ENCODE measurements around the gene PNPLA7.

Gene PNPLA7

DNA sequence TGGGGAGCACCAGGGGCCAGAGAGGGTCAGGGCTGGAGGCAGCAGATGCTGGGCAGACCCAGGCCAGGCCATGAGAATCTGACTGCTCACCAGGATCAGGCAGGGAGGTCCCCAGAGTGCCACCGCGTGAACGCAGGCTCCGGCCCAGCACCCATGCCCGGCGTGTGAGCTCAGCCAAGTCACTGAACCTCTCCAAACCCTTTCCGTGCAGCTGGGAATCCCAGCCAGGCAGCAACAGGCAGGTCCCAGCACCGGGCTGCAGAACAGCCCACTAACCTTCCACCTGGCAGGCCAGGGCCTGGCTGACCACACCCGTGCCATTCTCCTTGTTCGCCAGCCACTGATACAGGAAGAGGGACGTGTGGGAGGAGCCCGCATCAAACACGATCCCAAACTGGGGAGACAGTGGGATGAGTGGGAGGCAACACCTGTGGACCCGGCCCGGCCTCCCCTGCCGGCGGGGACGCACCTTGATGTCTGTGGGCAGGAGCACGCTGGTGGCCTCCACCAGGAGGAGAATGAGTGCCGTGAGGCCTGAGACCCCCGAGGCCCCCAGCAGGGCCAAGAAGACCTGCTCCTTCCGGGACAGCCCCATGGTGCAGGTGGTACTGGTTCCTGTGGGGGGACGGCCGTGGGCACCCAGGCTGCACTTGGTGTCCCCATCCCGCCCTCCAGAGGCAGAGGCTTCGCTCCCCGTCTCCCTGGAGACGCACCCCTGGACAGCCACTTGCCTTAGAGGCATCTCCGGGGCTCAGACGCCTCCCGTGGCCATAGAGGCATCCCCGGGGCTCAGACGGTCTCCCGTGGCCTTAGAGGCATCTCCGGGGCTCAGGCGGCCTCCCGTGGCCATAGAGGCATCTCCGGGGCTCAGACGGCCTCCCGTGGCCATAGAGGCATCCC, 112.3 kb downstream of the PNPLA7 start:
- no peak for DNase-seq (ENCODE audit: low read depth in 2 of 2, low spot score in 1 of 2)

DNA sequence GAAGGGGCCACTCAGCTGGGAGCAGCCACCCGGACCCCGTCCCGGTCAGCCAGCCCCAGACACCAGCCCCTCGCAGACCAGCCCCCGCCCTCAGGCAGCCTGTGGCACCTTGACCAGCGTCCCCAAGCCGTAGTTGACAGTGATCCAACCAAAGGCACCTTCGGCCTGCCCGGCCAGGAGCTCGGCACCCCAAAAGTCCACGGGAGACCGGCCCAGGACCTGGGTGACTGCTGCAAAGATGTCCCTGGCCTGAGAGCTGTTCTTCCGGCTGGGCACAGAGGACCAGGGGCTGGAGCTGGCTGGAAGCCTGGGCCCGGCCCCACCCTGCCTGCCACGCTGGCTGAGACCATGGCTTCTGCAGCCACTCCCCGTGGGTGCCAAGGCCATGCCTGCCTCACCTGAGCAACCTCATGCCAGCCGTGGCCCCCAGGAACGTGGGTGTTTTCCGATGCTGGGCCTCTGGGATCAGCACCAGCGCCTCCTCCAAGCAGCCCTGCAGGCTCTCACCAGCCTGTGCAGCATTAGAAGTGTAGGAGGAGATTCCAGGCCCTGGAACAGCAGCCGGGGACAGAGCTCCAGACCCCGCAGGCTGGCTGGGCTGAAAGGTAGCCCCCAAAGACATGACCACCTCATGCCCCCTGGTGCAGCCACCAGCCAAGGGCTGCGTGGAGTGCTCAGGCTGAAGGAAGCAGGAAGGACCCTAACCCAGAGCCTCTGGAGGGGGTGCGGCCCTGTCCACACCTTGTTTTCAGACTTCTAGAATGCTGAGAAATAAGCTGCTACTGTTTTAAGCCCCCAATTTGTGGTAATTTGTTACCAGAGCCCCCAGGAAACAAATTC, 113.2 kb downstream of the PNPLA7 start:
- no peak for DNase-seq (ENCODE audit: low read depth in 2 of 2, low spot score in 1 of 2)

GRCh38 chr9:137435980-137436760, 114.0 kb downstream of the PNPLA7 start:
- DNase-seq (ENCODE audit: low read depth in 2 of 2, low spot score in 1 of 2) = no peak

DNA sequence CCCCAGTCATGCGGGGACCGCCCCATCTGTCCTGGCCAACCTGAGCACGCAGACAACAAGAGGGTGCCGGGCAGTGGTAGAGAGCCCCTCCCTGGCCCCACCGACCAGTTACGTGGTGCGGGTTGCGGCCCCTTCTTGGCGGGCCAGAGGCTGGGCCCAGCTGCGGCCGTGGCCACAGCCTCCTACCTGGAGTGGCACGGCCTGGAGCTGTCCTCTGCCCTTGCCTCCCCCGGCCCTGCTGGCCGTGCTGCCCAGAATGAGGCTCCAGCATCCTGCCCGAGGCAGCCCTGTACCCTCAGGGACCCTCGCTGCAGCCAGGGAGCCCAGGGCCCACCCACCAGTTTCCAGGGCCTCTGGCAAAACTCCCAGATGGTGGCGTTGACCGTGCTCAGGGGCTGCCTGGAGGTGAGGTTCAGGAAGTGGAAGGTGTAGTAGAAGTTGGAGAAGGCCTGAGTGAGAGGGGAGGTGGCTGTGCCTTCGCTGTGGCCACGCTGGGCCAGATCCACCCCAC, 114.8 kb downstream of the PNPLA7 start:
- DNase-seq (ENCODE audit: low read depth in 2 of 2, low spot score in 1 of 2) = no peak

DNA sequence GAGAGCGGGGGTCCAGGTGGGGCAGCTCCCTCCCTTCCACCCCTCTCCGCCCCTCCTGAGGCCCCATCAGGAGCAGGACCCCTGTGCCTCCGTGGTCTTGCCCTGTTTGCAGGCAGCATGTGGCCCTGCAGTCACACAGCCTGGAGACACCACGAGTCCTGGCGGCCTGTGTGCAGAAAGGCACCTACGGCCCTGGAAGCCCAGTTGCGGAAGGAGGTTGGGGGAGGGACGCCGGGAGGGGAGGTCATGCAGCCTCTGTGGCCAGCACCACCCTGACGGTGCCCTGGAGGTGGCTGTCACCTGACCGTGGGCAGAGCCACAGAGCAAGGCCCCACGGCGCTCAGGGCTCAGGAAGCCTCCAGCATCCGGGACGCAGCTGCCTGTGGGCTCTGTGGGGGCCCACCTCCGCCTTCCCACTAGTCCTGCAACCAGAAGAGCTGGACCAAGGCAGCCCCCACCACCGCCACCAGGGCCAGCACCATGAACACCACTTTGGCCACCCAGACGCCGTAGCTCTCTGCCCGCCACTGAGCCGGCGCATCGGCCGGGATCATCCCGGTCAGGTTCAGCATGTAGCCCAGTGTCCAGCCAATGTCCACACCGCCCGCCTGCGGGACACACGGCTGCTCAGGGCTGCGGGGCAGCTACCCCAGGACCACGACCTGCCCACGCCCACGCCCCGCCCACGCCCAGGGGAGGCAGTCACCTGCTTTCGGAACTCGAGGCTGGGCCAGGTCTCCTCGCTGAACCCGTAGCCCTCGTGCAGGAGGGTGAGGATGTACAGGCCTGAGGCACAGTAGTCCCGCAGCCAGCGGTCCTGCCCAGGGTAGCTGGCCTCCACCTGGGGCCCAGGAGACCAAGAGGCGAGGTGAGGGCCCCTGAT, 115.5 kb downstream of the PNPLA7 start:
- DNase-seq (ENCODE audit: low read depth in 2 of 2, low spot score in 1 of 2) = no peak

GRCh38 chr9:137433916-137434431, 116.2 kb downstream of the PNPLA7 start:
- DNase-seq (ENCODE audit: low read depth in 2 of 2, low spot score in 1 of 2) = no peak

- DNase-seq (ENCODE audit: low read depth in 2 of 2, low spot score in 1 of 2) = no peak
Observed at GRCh38 chr9:137433349-137433915, 116.8 kb downstream of the PNPLA7 start.

- DNase-seq (ENCODE audit: low read depth in 2 of 2, low spot score in 1 of 2) = no peak
Observed at GRCh38 chr9:137432687-137433348, 117.4 kb downstream of the PNPLA7 start.

DNA sequence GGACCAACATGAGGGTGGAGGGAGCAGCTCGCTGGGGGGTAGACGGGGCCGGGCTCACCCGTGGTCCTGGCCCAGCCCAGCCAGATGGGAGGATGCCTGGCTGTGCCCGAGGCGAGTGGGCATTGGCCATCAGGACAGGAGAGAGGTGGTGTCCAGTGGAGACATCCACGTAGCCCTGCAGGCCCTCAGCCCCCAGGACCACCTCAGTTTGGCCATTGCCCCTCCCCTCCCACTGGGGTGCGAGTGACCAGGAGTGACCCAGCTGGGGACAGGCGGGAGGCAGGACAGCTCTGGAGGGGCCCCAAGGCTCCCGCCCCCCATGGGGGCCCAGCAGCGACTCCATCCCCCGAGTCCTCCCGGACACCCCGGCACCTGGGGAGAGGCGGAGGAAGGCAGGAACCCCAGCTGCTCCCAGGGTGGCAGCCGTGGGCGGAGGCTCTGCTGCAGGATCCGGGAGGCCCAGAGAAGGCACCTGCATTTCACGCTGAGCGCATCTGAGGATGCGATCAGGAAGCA, 118.7 kb downstream of the PNPLA7 start:
- DNase-seq (ENCODE audit: low read depth in 2 of 2, low spot score in 1 of 2) = no peak

DNA sequence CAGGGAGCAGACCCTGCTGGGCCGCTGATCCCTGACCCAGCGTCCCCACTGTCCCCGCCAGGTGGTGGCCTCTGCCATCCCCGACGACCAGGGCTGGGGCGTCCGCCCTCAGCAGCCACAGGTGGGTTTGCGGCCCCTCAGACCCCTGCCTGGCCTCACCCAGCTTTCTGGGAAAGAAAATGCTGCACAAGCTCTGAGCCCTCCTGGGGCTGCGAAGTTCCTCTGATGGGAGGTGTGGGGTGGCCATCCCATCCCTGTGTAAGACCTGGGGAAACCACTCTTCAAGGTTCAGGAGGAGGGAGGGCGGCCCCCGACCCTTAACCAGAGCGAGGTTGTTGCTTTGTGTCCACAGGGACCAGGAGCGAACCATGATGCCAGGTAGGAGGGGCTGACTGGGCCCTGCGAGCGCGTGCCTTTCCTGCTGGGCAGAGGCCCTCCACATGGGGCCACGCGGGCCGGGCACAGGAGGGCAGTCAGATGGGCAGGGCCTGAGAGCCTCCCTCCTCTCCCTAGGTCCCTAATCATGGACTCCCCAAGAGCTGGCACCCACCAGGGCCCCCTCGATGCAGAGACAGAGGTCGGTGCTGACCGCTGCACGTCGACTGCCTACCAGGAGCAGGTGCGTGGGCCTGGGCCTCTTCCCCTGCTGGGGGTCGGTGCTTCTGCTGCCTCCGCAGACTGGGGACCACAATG, 119.3 kb downstream of the PNPLA7 start:
- DNase-seq (ENCODE audit: low read depth in 2 of 2, low spot score in 1 of 2) = no peak

DNA sequence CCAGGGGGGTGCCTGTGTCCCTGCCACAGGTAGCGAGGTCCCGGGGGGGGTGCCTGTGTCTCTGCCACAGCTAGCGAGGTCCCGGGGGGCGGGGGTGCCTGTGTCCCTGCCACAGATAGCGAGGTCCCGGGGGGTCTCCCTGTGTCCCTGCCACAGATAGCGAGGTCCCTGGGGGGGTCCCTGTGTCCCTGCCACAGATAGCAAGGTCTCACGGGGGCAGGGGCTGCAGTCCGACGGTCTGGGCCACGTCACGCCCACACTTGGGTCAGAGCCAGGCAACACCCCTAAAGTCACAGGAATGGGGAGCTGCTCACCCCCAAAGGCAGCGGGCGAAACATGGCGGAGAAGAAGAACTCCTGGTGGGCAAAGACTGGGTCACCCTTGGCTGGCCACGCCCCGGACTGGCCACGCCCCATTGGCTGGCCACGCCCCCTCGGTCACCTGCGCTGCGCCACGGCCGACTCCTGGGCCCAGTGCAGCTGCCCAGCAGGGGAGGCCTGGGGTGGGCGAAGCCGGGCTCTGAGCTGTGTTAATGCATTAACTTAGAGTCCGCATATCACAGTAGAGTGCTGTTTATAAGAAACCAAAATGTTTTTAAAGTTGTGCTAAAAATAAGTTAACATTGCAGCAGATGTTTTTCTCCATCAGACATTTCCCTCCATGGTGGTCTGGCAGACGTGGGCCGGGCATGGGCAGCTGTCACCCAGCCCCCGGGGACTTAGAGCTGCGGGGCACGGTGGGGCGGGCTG, 120.1 kb downstream of the PNPLA7 start:
- DNase-seq (ENCODE audit: low read depth in 2 of 2, low spot score in 1 of 2) = no peak

DNA sequence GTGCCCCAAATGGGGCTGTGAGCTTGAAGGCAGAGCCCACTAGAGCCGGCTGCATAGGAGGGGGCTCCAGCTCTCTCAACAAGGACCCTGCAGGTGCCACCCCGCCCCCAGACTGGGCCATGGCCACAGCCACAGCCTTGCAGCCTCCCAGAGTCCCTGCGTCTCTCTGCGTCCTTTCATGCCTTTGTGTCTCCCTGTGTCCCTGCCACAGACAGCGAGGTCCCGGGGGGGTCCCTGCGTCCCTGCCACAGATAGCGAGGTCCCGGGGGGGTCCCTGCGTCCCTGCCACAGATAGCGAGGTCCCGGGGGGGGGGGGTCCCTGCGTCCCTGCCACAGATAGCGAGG, 120.7 kb downstream of the PNPLA7 start:
- no peak for DNase-seq (ENCODE audit: low read depth in 2 of 2, low spot score in 1 of 2)

DNA sequence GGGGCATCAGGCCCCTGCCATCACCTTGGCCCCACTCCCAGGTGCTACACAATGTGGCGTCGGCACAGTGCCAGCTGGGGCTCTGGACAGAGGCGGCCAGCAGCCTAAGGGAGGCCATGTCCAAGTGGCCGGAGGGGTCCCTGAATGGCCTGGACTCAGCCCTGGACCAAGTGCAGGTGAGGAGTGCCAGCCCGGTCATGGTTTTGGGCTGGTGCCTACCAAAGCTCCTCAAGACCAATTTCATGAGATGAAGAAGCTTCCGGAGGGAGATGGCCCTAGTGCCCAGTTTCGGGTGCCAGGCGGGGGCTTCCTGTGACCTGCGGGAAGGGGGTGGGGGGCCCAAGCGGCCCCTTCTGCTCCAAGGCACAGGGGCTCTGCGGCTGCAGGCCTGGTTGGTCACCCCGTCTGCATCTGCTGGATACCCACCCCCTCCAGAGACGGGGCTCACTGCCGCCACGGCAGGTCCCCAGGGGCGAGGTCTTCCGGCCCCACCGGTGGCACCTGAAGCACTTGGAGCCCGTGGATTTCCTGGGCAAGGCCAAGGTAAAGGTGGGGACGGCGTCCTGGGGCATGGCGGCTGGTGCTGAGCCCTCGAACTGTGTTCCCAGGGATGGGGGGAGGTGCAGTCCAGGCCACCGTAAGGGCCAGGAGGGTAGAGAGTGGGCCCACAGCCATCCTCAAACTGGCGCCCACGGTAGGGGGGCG, 121.2 kb downstream of the PNPLA7 start:
- DNase-seq (ENCODE audit: low read depth in 2 of 2, low spot score in 1 of 2) = no peak

DNA sequence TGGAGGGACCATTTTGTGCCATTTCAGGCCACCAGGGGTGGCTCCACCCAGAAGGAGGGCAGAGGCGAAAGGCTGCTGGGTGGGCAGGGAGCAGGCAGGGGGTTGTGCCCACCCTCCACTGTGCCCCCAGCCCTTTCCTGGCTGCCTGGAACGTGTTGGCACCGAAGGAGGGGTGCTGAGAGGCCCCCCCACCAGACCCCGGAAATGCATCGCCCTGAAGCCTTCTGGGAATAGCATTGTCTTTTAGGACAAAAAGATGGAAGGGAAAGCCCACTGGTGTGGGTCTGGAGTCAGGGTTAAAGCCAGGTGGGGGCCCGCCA, 121.9 kb downstream of the PNPLA7 start:
- no peak for DNase-seq (ENCODE audit: low read depth in 2 of 2, low spot score in 1 of 2)

GRCh38 chr9:137427454-137428310, 122.5 kb downstream of the PNPLA7 start:
- DNase-seq (ENCODE audit: low read depth in 2 of 2, low spot score in 1 of 2) = no peak

- no peak for DNase-seq (ENCODE audit: low read depth in 2 of 2, low spot score in 1 of 2)
Observed at GRCh38 chr9:137426018-137426681, 124.1 kb downstream of the PNPLA7 start.
